ENCODE data around the gene ADGRV1. TPM values are rescaled to one million over a fixed set of nuclear protein-coding genes. Genes with fewer than 3 reads are reported as not detected.

The ADGRV1 gene
- polyA plus RNA-seq, 2 of the 4 experiments (the other 2 are of a cell fraction): 0.70 to 3.7 TPM

GRCh38 chr5:91092859-91093783 lies 534.5 kb downstream of the ADGRV1 start:
- TF ChIP-seq HMGXB4 (CRISPR knock-in tag; IDR thresholded peaks at IDR 0.05; ENCODE audit: borderline replicate concordance): no peak
- peak; percentile 88 for TF ChIP-seq MAFK (IDR thresholded peaks at IDR 0.05; ENCODE audit: partially characterized antibody)
- Histone ChIP-seq H3K4me1 (peaks cover 10% of the 10 kb centered on the region; the same call in 2 of the 3 replicates), H3K27ac (no peak overlapping the region), H3K4me3 (no peak overlapping the region), H3K4me2 (no peak overlapping the region), H3K9me3 (no peaks in the 10 kb centered on the region)
- DNase-seq (ENCODE audit: low read depth in 1 of 2, low spot score in 1 of 2) (no peak), ATAC-seq (no peak), FAIRE-seq (no peak)
- POLR2A ChIA-PET: interaction anchor here (1.3 kb wide), 1 partner anchor 290 kb away, joined by 3 read pairs; the partner anchor contains the start of gene ARRDC3
- WGBS (ENCODE audit: missing lambda C conversion rate): 80% methylated on average over 8 of the region's 8 CpGs
- CTCF ChIA-PET: interaction anchor here (0.9 to 2.4 kb wide), 4 partner anchors 9 to 292 kb away, joined by 3 to 9 read pairs (median 6); no protein-coding TSS in a partner anchor

- no peak overlapping the region for H3K4me2 ChIP-seq
- no peak overlapping the region; a peak in 1 of 6 replicates for H3K27ac ChIP-seq
- DNase-seq (ENCODE audit: low read depth in 1 of 2, low spot score in 1 of 2) (no peak), FAIRE-seq (no peak), ATAC-seq (no peak)
- H3K4me3 ChIP-seq: no peak overlapping the region
- ChIA-PET CTCF (interaction anchor here (1.1 to 1.4 kb wide), 3 partner anchors 163 to 289 kb away, joined by 3 to 4 read pairs (median 4); no protein-coding TSS in a partner anchor), POLR2A (no interaction called here)
- peaks cover 10% of the 10 kb centered on the region; the same call in 2 of the 3 replicates for H3K4me1 ChIP-seq
- H3K9me3 ChIP-seq: no peaks in the 10 kb centered on the region
- 99% methylated on average over 3 of the region's 3 CpGs for WGBS (ENCODE audit: missing lambda C conversion rate)
- TF ChIP-seq MYC (IDR thresholded peaks at IDR 0.05; ENCODE audit: borderline replicate concordance, low read length): no peak
- no peak for TF ChIP-seq CBX2 (IDR thresholded peaks at IDR 0.05; ENCODE audit: borderline replicate concordance, low read depth)
- no peak for TF ChIP-seq HEYL (CRISPR knock-in tag; IDR thresholded peaks at IDR 0.05)
- no peak for TF ChIP-seq EHMT2 (IDR thresholded peaks at IDR 0.05; ENCODE audit: low read depth)
- TF ChIP-seq PBX3 (IDR thresholded peaks at IDR 0.05): no peak
- no peak for TF ChIP-seq ELK1 (IDR thresholded peaks at IDR 0.05; ENCODE audit: low read depth, low read length)
- no peak for TF ChIP-seq SMC3 (IDR thresholded peaks at IDR 0.05)
- TF ChIP-seq NR3C1 (IDR thresholded peaks at IDR 0.05): no peak
- TF ChIP-seq HES2 (IDR thresholded peaks at IDR 0.05): no peak
- TF ChIP-seq E2F6 (IDR thresholded peaks at IDR 0.05; ENCODE audit: borderline replicate concordance, low read depth): no peak
- TF ChIP-seq USF2 (IDR thresholded peaks at IDR 0.05): no peak
- TF ChIP-seq HDAC2 (IDR thresholded peaks at IDR 0.05): no peak
- TF ChIP-seq CTCF (IDR thresholded peaks at IDR 0.05): no peak
- TF ChIP-seq MAZ (IDR thresholded peaks at IDR 0.05; ENCODE audit: borderline replicate concordance, low read depth, low read length): no peak
- TF ChIP-seq ESRRA (IDR thresholded peaks at IDR 0.05; ENCODE audit: borderline replicate concordance, low read length): no peak
Observed at GRCh38 chr5:91095313-91095712, 536.7 kb downstream of the ADGRV1 start.
